ENCODE data around the gene WIPI1. TPM values are rescaled to one million over a fixed set of nuclear protein-coding genes. Genes with fewer than 3 reads are reported as not detected.

The WIPI1 gene
- total and polyA plus RNA-seq, 10 of the 15 experiments (the other 5 are each of a cell fraction or from before 2014, with no cell fraction given), result 6.5 to 44.5 (median 26.2) TPM

DNA sequence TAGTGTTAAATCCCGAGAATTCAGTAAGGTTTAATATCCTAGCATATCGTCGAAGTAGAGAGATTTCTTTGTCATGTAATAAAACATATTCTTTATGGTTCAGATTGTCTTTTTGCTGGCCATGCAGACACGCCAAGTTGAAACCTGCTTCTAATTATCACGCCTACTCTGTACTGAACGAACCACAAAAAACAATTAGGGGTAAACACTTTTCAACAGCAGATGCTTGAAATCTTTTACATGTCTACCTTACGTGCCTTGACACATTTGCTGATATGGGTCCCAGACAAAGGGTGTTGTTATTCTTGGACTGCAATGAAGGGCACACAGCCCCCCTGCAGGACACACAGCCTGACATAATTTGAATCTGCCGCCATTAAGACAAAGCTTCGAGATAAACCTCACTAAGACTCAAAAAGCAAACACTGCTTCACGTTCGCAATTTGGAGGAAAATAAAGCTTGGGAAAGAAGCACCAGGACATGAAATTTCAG, 13.3 kb downstream of the WIPI1 start (continued):
- TF ChIP-seq, protein P1, sequence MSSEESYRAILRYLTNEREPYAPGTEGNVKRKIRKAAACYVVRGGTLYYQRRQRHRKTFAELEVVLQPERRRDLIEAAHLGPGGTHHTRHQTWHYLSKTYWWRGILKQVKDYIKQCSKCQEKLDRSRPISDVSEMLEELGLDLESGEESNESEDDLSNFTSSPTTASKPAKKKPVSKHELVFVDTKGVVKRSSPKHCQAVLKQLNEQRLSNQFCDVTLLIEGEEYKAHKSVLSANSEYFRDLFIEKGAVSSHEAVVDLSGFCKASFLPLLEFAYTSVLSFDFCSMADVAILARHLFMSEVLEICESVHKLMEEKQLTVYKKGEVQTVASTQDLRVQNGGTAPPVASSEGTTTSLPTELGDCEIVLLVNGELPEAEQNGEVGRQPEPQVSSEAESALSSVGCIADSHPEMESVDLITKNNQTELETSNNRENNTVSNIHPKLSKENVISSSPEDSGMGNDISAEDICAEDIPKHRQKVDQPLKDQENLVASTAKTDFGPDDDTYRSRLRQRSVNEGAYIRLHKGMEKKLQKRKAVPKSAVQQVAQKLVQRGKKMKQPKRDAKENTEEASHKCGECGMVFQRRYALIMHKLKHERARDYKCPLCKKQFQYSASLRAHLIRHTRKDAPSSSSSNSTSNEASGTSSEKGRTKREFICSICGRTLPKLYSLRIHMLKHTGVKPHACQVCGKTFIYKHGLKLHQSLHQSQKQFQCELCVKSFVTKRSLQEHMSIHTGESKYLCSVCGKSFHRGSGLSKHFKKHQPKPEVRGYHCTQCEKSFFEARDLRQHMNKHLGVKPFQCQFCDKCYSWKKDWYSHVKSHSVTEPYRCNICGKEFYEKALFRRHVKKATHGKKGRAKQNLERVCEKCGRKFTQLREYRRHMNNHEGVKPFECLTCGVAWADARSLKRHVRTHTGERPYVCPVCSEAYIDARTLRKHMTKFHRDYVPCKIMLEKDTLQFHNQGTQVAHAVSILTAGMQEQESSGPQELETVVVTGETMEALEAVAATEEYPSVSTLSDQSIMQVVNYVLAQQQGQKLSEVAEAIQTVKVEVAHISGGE (CRISPR knock-in tag; IDR thresholded peaks at IDR 0.05), result no peak
- TF ChIP-seq, protein P2, sequence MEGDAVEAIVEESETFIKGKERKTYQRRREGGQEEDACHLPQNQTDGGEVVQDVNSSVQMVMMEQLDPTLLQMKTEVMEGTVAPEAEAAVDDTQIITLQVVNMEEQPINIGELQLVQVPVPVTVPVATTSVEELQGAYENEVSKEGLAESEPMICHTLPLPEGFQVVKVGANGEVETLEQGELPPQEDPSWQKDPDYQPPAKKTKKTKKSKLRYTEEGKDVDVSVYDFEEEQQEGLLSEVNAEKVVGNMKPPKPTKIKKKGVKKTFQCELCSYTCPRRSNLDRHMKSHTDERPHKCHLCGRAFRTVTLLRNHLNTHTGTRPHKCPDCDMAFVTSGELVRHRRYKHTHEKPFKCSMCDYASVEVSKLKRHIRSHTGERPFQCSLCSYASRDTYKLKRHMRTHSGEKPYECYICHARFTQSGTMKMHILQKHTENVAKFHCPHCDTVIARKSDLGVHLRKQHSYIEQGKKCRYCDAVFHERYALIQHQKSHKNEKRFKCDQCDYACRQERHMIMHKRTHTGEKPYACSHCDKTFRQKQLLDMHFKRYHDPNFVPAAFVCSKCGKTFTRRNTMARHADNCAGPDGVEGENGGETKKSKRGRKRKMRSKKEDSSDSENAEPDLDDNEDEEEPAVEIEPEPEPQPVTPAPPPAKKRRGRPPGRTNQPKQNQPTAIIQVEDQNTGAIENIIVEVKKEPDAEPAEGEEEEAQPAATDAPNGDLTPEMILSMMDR (IDR thresholded peaks at IDR 0.05 in 2 of 3, conservative IDR thresholded peaks at IDR 0.05 in 1 of 3; ENCODE audit: control insufficient read depth in 2 of 3, extremely low read depth in 1 of 3, insufficient read depth in 1 of 3, low read depth in 3 of 3, low read length in 3 of 3), result no peak
- TF ChIP-seq RAD21 (IDR thresholded peaks at IDR 0.05; ENCODE audit: insufficient read depth, low read depth, low read length) (no peak), MYB (IDR thresholded peaks at IDR 0.05; ENCODE audit: borderline replicate concordance, low read depth, low read length) (no peak), ZNF384 (IDR thresholded peaks at IDR 0.05; ENCODE audit: borderline replicate concordance, low read depth, low read length) (no peak)
